Esophagus squamous epithelium (tissue), 4 donors: Measurements from ENCODE around the gene ABCA8.

Experiments used
- POLR2A ChIP-seq, 4 donors: fragments of 450-650 bp; IDR thresholded peaks; one replicate each; pipeline ENCODE4 v1.6.1; 2017; ENCODE audit warnings: antibody characterized with exemption in 4 of 4, mild to moderate bottlenecking in 4 of 4, moderate library complexity in 3 of 4
- TF ChIP-seq, protein P1 (sequence below), 6 experiments: fragments of 450-650 bp in 4 of 6; fragments of 200-600 bp in 2 of 6; sonication (generic) in 2 of 6; IDR thresholded peaks; one replicate each; pipeline ENCODE4 v1.5.1; 2016 to 2019; ENCODE audit warnings: antibody characterized with exemption in 6 of 6, mild to moderate bottlenecking in 4 of 6, moderate library complexity in 4 of 6

DNA sequence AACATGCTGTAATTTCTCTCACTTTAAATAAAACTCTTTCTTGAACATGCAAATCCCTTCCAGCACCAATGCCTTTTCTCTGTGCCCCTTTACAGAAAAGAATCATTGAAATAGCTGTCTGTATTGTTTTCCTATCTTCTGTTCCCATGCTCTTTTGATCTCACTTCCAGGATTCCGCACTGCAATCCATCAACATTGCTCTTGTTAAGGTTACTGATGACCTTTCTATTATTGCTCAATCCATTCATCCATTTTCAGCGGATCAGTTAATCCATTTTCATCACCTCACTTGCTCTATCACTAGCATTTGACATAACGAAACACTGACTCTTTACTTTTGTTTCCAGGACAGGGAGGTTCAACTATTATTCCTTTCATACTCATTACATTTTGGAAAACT, 130.5 kb downstream of the ABCA8 start:
- TF ChIP-seq, protein P1, sequence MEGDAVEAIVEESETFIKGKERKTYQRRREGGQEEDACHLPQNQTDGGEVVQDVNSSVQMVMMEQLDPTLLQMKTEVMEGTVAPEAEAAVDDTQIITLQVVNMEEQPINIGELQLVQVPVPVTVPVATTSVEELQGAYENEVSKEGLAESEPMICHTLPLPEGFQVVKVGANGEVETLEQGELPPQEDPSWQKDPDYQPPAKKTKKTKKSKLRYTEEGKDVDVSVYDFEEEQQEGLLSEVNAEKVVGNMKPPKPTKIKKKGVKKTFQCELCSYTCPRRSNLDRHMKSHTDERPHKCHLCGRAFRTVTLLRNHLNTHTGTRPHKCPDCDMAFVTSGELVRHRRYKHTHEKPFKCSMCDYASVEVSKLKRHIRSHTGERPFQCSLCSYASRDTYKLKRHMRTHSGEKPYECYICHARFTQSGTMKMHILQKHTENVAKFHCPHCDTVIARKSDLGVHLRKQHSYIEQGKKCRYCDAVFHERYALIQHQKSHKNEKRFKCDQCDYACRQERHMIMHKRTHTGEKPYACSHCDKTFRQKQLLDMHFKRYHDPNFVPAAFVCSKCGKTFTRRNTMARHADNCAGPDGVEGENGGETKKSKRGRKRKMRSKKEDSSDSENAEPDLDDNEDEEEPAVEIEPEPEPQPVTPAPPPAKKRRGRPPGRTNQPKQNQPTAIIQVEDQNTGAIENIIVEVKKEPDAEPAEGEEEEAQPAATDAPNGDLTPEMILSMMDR (IDR thresholded peaks at IDR 0.05): no peak
- TF ChIP-seq POLR2A (IDR thresholded peaks at IDR 0.05): no peak
